ENCODE data around the gene ABCC4.

ABCC4 gene

GRCh38 chr13:95124959-95125358 lies 176.3 kb downstream of the ABCC4 start:
- Histone ChIP-seq H3K9me3 (ENCODE audit: control insufficient read depth, low read length) (no peaks in the 10 kb centered on the region), H3K9ac (ENCODE audit: low read length) (no peak overlapping the region), H3K4me3 (ENCODE audit: low read length) (no peak overlapping the region), H3K27me3 (replicated peaks; ENCODE audit: control insufficient read depth, insufficient read depth, low read length) (no peaks in the 10 kb centered on the region), H3K4me1 (ENCODE audit: control insufficient read depth, insufficient read depth, low read length) (no peaks in the 10 kb centered on the region), H3K36me3 (ENCODE audit: control insufficient read depth, insufficient read depth, low read length, severe bottlenecking) (no peaks in the 10 kb centered on the region)
- no peak for DNase-seq (ENCODE audit: low read depth)

- H3K27me3 ChIP-seq (replicated peaks; ENCODE audit: control insufficient read depth, insufficient read depth, low read length): no peaks in the 10 kb centered on the region
- no peaks in the 10 kb centered on the region for H3K4me1 ChIP-seq (ENCODE audit: control insufficient read depth, insufficient read depth, low read length)
- H3K36me3 ChIP-seq (ENCODE audit: control insufficient read depth, insufficient read depth, low read length, severe bottlenecking): no peaks in the 10 kb centered on the region
- no peak for DNase-seq (ENCODE audit: low read depth)
- H3K9me3 ChIP-seq (ENCODE audit: control insufficient read depth, low read length): no peaks in the 10 kb centered on the region
- H3K9ac ChIP-seq (ENCODE audit: low read length): no peak overlapping the region
- H3K4me3 ChIP-seq (ENCODE audit: low read length): no peak overlapping the region
Observed at GRCh38 chr13:95123726-95124125, 177.5 kb downstream of the ABCC4 start.

- H3K9ac ChIP-seq (ENCODE audit: low read length): no peak overlapping the region
- no peaks in the 10 kb centered on the region for H3K4me1 ChIP-seq (ENCODE audit: control insufficient read depth, insufficient read depth, low read length)
- H3K9me3 ChIP-seq (ENCODE audit: control insufficient read depth, low read length): no peaks in the 10 kb centered on the region
- no peak overlapping the region for H3K4me3 ChIP-seq (ENCODE audit: low read length)
- no peaks in the 10 kb centered on the region for H3K27me3 ChIP-seq (replicated peaks; ENCODE audit: control insufficient read depth, insufficient read depth, low read length)
- no peak for DNase-seq (ENCODE audit: low read depth)
- no peaks in the 10 kb centered on the region for H3K36me3 ChIP-seq (ENCODE audit: control insufficient read depth, insufficient read depth, low read length, severe bottlenecking)
Observed at GRCh38 chr13:95122063-95122462, 179.2 kb downstream of the ABCC4 start.

GRCh38 chr13:95121516-95121915 lies 179.7 kb downstream of the ABCC4 start:
- Histone ChIP-seq H3K27me3 (replicated peaks; ENCODE audit: control insufficient read depth, insufficient read depth, low read length) (no peaks in the 10 kb centered on the region), H3K4me1 (ENCODE audit: control insufficient read depth, insufficient read depth, low read length) (no peaks in the 10 kb centered on the region), H3K9ac (ENCODE audit: low read length) (no peak overlapping the region), H3K4me3 (ENCODE audit: low read length) (no peak overlapping the region), H3K9me3 (ENCODE audit: control insufficient read depth, low read length) (no peaks in the 10 kb centered on the region), H3K36me3 (ENCODE audit: control insufficient read depth, insufficient read depth, low read length, severe bottlenecking) (no peaks in the 10 kb centered on the region)
- DNase-seq (ENCODE audit: low read depth): no peak

GRCh38 chr13:95120650-95121049 lies 180.6 kb downstream of the ABCC4 start:
- Histone ChIP-seq H3K9me3 (ENCODE audit: control insufficient read depth, low read length) (no peaks in the 10 kb centered on the region), H3K4me1 (ENCODE audit: control insufficient read depth, insufficient read depth, low read length) (no peaks in the 10 kb centered on the region), H3K9ac (ENCODE audit: low read length) (no peak overlapping the region), H3K4me3 (ENCODE audit: low read length) (no peak overlapping the region), H3K27me3 (replicated peaks; ENCODE audit: control insufficient read depth, insufficient read depth, low read length) (no peaks in the 10 kb centered on the region), H3K36me3 (ENCODE audit: control insufficient read depth, insufficient read depth, low read length, severe bottlenecking) (no peaks in the 10 kb centered on the region)
- no peak for DNase-seq (ENCODE audit: low read depth)

GRCh38 chr13:95118541-95119324 lies 182.5 kb downstream of the ABCC4 start:
- Histone ChIP-seq H3K9ac (ENCODE audit: low read length) (no peak overlapping the region), H3K4me3 (ENCODE audit: low read length) (no peak overlapping the region), H3K4me1 (ENCODE audit: control insufficient read depth, insufficient read depth, low read length) (no peaks in the 10 kb centered on the region), H3K9me3 (ENCODE audit: control insufficient read depth, low read length) (no peaks in the 10 kb centered on the region), H3K36me3 (ENCODE audit: control insufficient read depth, insufficient read depth, low read length, severe bottlenecking) (no peaks in the 10 kb centered on the region), H3K27me3 (replicated peaks; ENCODE audit: control insufficient read depth, insufficient read depth, low read length) (no peaks in the 10 kb centered on the region)
- no peak for DNase-seq (ENCODE audit: low read depth)

GRCh38 chr13:95117092-95117491 lies 184.2 kb downstream of the ABCC4 start:
- no peak for DNase-seq (ENCODE audit: low read depth)
- Histone ChIP-seq H3K36me3 (ENCODE audit: control insufficient read depth, insufficient read depth, low read length, severe bottlenecking) (no peaks in the 10 kb centered on the region), H3K9me3 (ENCODE audit: control insufficient read depth, low read length) (no peaks in the 10 kb centered on the region), H3K4me1 (ENCODE audit: control insufficient read depth, insufficient read depth, low read length) (no peaks in the 10 kb centered on the region), H3K27me3 (replicated peaks; ENCODE audit: control insufficient read depth, insufficient read depth, low read length) (no peaks in the 10 kb centered on the region), H3K9ac (ENCODE audit: low read length) (no peak overlapping the region), H3K4me3 (ENCODE audit: low read length) (no peak overlapping the region)

GRCh38 chr13:95115525-95115924 lies 185.7 kb downstream of the ABCC4 start:
- DNase-seq (ENCODE audit: low read depth): no peak
- Histone ChIP-seq H3K27me3 (replicated peaks; ENCODE audit: control insufficient read depth, insufficient read depth, low read length) (no peaks in the 10 kb centered on the region), H3K9ac (ENCODE audit: low read length) (no peak overlapping the region), H3K4me3 (ENCODE audit: low read length) (no peak overlapping the region), H3K4me1 (ENCODE audit: control insufficient read depth, insufficient read depth, low read length) (no peaks in the 10 kb centered on the region), H3K36me3 (ENCODE audit: control insufficient read depth, insufficient read depth, low read length, severe bottlenecking) (no peaks in the 10 kb centered on the region), H3K9me3 (ENCODE audit: control insufficient read depth, low read length) (no peaks in the 10 kb centered on the region)

- Histone ChIP-seq H3K4me3 (ENCODE audit: low read length) (no peak overlapping the region), H3K4me1 (ENCODE audit: control insufficient read depth, insufficient read depth, low read length) (no peaks in the 10 kb centered on the region), H3K27me3 (replicated peaks; ENCODE audit: control insufficient read depth, insufficient read depth, low read length) (no peaks in the 10 kb centered on the region), H3K9ac (ENCODE audit: low read length) (no peak overlapping the region), H3K9me3 (ENCODE audit: control insufficient read depth, low read length) (no peaks in the 10 kb centered on the region), H3K36me3 (ENCODE audit: control insufficient read depth, insufficient read depth, low read length, severe bottlenecking) (no peaks in the 10 kb centered on the region)
- DNase-seq (ENCODE audit: low read depth): no peak
Observed at GRCh38 chr13:95113601-95114000, 187.7 kb downstream of the ABCC4 start.

- Histone ChIP-seq H3K9me3 (ENCODE audit: control insufficient read depth, low read length) (no peaks in the 10 kb centered on the region), H3K9ac (ENCODE audit: low read length) (no peak overlapping the region), H3K4me1 (ENCODE audit: control insufficient read depth, insufficient read depth, low read length) (no peaks in the 10 kb centered on the region), H3K27me3 (replicated peaks; ENCODE audit: control insufficient read depth, insufficient read depth, low read length) (no peaks in the 10 kb centered on the region), H3K4me3 (ENCODE audit: low read length) (no peak overlapping the region), H3K36me3 (ENCODE audit: control insufficient read depth, insufficient read depth, low read length, severe bottlenecking) (no peaks in the 10 kb centered on the region)
- DNase-seq (ENCODE audit: low read depth): no peak
Observed at GRCh38 chr13:95112883-95113282, 188.4 kb downstream of the ABCC4 start.

GRCh38 chr13:95111608-95112007 lies 189.6 kb downstream of the ABCC4 start:
- Histone ChIP-seq H3K36me3 (ENCODE audit: control insufficient read depth, insufficient read depth, low read length, severe bottlenecking) (no peaks in the 10 kb centered on the region), H3K4me1 (ENCODE audit: control insufficient read depth, insufficient read depth, low read length) (no peaks in the 10 kb centered on the region), H3K9me3 (ENCODE audit: control insufficient read depth, low read length) (no peaks in the 10 kb centered on the region), H3K9ac (ENCODE audit: low read length) (no peak overlapping the region), H3K4me3 (ENCODE audit: low read length) (no peak overlapping the region), H3K27me3 (replicated peaks; ENCODE audit: control insufficient read depth, insufficient read depth, low read length) (no peaks in the 10 kb centered on the region)
- no peak for DNase-seq (ENCODE audit: low read depth)

GRCh38 chr13:95106562-95106961 lies 194.7 kb downstream of the ABCC4 start:
- no peaks in the 10 kb centered on the region for H3K36me3 ChIP-seq (ENCODE audit: control insufficient read depth, insufficient read depth, low read length, severe bottlenecking)
- no peaks in the 10 kb centered on the region for H3K9me3 ChIP-seq (ENCODE audit: control insufficient read depth, low read length)
- H3K4me3 ChIP-seq (ENCODE audit: low read length): no peak overlapping the region
- no peaks in the 10 kb centered on the region for H3K27me3 ChIP-seq (replicated peaks; ENCODE audit: control insufficient read depth, insufficient read depth, low read length)
- no peak for DNase-seq (ENCODE audit: low read depth)
- H3K9ac ChIP-seq (ENCODE audit: low read length): no peak overlapping the region
- no peaks in the 10 kb centered on the region for H3K4me1 ChIP-seq (ENCODE audit: control insufficient read depth, insufficient read depth, low read length)
